Amniotic stem cell (primary cell): ENCODE data around the gene YBX3.

ENCODE experiments used
- DNase-seq: peaks from one replicate; lab custom pipeline; 2025; lab: John Stamatoyannopoulos, UW

Gene YBX3

GRCh38 chr12:10721651-10722501, 1.2 kb downstream of the YBX3 start:
- peak; percentile 86 for DNase-seq

- DNase-seq: no peak
Measured at GRCh38 chr12:10720974-10721650, 2.0 kb downstream of the YBX3 start.

GRCh38 chr12:10719482-10719881, 3.6 kb downstream of the YBX3 start:
- no peak for DNase-seq

- peak; percentile 12 for DNase-seq
Measured at GRCh38 chr12:10718279-10718821, 4.8 kb downstream of the YBX3 start.

- no peak for DNase-seq
Measured at GRCh38 chr12:10717410-10717809, 5.7 kb downstream of the YBX3 start.

- peak; percentile 80 for DNase-seq
Measured at GRCh38 chr12:10716704-10717315, 6.3 kb downstream of the YBX3 start.

GRCh38 chr12:10716277-10716676, 6.8 kb downstream of the YBX3 start:
- DNase-seq: no peak

GRCh38 chr12:10715491-10715890, 7.6 kb downstream of the YBX3 start:
- no peak for DNase-seq

- DNase-seq: no peak
Measured at GRCh38 chr12:10709808-10710207, 13.3 kb downstream of the YBX3 start.

- no peak for DNase-seq
Measured at GRCh38 chr12:10708862-10709261, 14.3 kb downstream of the YBX3 start.

GRCh38 chr12:10705655-10706054, 17.5 kb downstream of the YBX3 start:
- DNase-seq: no peak

- no peak for DNase-seq
Measured at GRCh38 chr12:10701843-10702242, 21.3 kb downstream of the YBX3 start.

GRCh38 chr12:10701131-10701681, 21.9 kb downstream of the YBX3 start:
- no peak for DNase-seq

- no peak for DNase-seq
Measured at GRCh38 chr12:10700581-10700980, 22.5 kb downstream of the YBX3 start.

GRCh38 chr12:10697862-10698261, 25.3 kb downstream of the YBX3 start:
- no peak for DNase-seq

- DNase-seq: no peak
Measured at GRCh38 chr12:10697156-10697555, 26.0 kb downstream of the YBX3 start.

GRCh38 chr12:10690906-10691305, 32.2 kb downstream of the YBX3 start:
- DNase-seq: no peak

- no peak for DNase-seq
Measured at GRCh38 chr12:10689146-10689545, 34.0 kb downstream of the YBX3 start.

- DNase-seq: no peak
Measured at GRCh38 chr12:10688042-10688441, 35.1 kb downstream of the YBX3 start.

- DNase-seq: peak; percentile 5
Measured at GRCh38 chr12:10673659-10674384, 49.3 kb downstream of the YBX3 start, which contains the start of gene STYK1. STYK1 (minus strand) TSS chr12:10674052; CDS start chr12:10634618, 39,434 bp downstream.

- DNase-seq: no peak
Measured at GRCh38 chr12:10672231-10672868, 50.8 kb downstream of the YBX3 start.
